H9 (cell line): ENCODE measurements around the gene ATP2A1. TPM values are rescaled to one million over a fixed set of nuclear protein-coding genes. Genes with fewer than 3 reads are reported as not detected.
A peak's percentile ranks its signal among the peaks of the same experiment; 100 is the strongest.

Source experiments
- DNase-seq: peaks from one replicate; pipeline ENCODE4 v3.0.0-alpha.2; 2017
- H2AFZ ChIP-seq: one replicate; pipeline ENCODE4 v1.6.1; 2013; ENCODE audit warnings: mild to moderate bottlenecking, low read length, control low read depth, moderate library complexity
- H2AK5ac ChIP-seq: 2 replicates; pipeline ENCODE4 v1.6.1; 2013; ENCODE audit warnings: low read length, control low read depth, mixed read lengths; ENCODE audit not compliant: insufficient read length
- H2BK120ac ChIP-seq: one replicate; pipeline ENCODE4 v1.6.1; 2013; ENCODE audit warnings: low read depth, mild to moderate bottlenecking, low read length, control low read depth, inconsistent platforms; ENCODE audit not compliant: poor library complexity, severe bottlenecking
- H2BK12ac ChIP-seq: 2 replicates; pipeline ENCODE4 v1.6.1; 2013; ENCODE audit warnings: low read length, control low read depth, mixed read lengths, low read depth; ENCODE audit not compliant: insufficient read length
- H2BK15ac ChIP-seq: 2 replicates; pipeline ENCODE4 v1.6.1; 2013; ENCODE audit warnings: low read depth, low read length, control low read depth
- H2BK20ac ChIP-seq: one replicate; pipeline ENCODE4 v1.6.1; 2013; ENCODE audit warnings: low read depth, mild to moderate bottlenecking, low read length, control low read depth, inconsistent platforms; ENCODE audit not compliant: poor library complexity, severe bottlenecking
- H2BK5ac ChIP-seq: 2 replicates; pipeline ENCODE4 v1.6.1; 2013; ENCODE audit warnings: low read length, control low read depth, mixed read lengths; ENCODE audit not compliant: insufficient read length
- H3K14ac ChIP-seq: 2 replicates; pipeline ENCODE4 v1.6.1; 2013; ENCODE audit warnings: low read length, control low read depth; ENCODE audit not compliant: insufficient read depth
- H3K18ac ChIP-seq: 2 replicates; pipeline ENCODE4 v1.6.1; 2013; ENCODE audit warnings: low read depth, mild to moderate bottlenecking, mixed read lengths, low read length, control low read depth; ENCODE audit not compliant: insufficient read length
- H3K23ac ChIP-seq: 2 replicates; pipeline ENCODE4 v1.6.1; 2013; ENCODE audit warnings: low read length, control low read depth, mixed read lengths, low read depth; ENCODE audit not compliant: insufficient read length
- H3K23me2 ChIP-seq: 2 replicates; pipeline ENCODE4 v1.6.1; 2013; ENCODE audit warnings: low read depth, mild to moderate bottlenecking, mixed read lengths, low read length, control low read depth; ENCODE audit not compliant: insufficient read length, poor library complexity, severe bottlenecking
- H3K27ac ChIP-seq: 2 replicates; pipeline ENCODE4 v1.5.1; 2013; ENCODE audit warnings: low read length, control low read depth, mixed read lengths, low read depth; ENCODE audit not compliant: insufficient read length
- H3K27me3 ChIP-seq: 2 replicates; pipeline ENCODE4 v1.6.1; 2013; ENCODE audit warnings: low read length, control low read depth, inconsistent platforms; ENCODE audit not compliant: insufficient read depth
- H3K4ac ChIP-seq: 2 replicates; pipeline ENCODE4 v1.6.1; 2013; ENCODE audit warnings: low read depth, mild to moderate bottlenecking, control low read depth, inconsistent platforms, low read length, moderate library complexity
- H3K4me1 ChIP-seq: 2 replicates; pipeline ENCODE4 v1.6.1; 2013; ENCODE audit warnings: low read length, control low read depth, inconsistent platforms; ENCODE audit not compliant: insufficient read depth
- H3K4me2 ChIP-seq: 2 replicates; pipeline ENCODE4 v1.6.1; 2013; ENCODE audit warnings: low read length, control low read depth, mixed read lengths; ENCODE audit not compliant: insufficient read length, insufficient read depth
- H3K56ac ChIP-seq: 2 replicates; pipeline ENCODE4 v1.6.1; 2013; ENCODE audit warnings: low read depth, mild to moderate bottlenecking, mixed read lengths, low read length, control low read depth; ENCODE audit not compliant: insufficient read length
- H3K79me1 ChIP-seq: 2 replicates; pipeline ENCODE4 v1.6.1; 2013; ENCODE audit warnings: low read depth, mild to moderate bottlenecking, moderate library complexity, low read length, control low read depth, inconsistent platforms; ENCODE audit not compliant: insufficient read depth, poor library complexity, severe bottlenecking
- H3K79me2 ChIP-seq: 2 replicates; pipeline ENCODE4 v1.6.1; 2013; ENCODE audit warnings: low read length, control low read depth, inconsistent platforms; ENCODE audit not compliant: insufficient read depth
- H3K9ac ChIP-seq: 2 replicates; pipeline ENCODE4 v1.6.1; 2013; ENCODE audit warnings: low read length, control low read depth, mixed read lengths; ENCODE audit not compliant: insufficient read length; ENCODE audit errors: extremely low read depth
- H3K9me3 ChIP-seq: one replicate; pipeline ENCODE4 v1.6.1; 2013; ENCODE audit warnings: low read depth, low read length, inconsistent platforms; ENCODE audit not compliant: control insufficient read depth
- H3T11ph ChIP-seq: one replicate; pipeline ENCODE4 v1.6.1; 2013; ENCODE audit warnings: mild to moderate bottlenecking, low read length, control low read depth, inconsistent platforms
- H4K20me1 ChIP-seq: one replicate; pipeline ENCODE4 v1.6.1; 2013; ENCODE audit not compliant: control insufficient read depth, insufficient read length, insufficient read depth
- H4K5ac ChIP-seq: 2 replicates; pipeline ENCODE4 v1.6.1; 2013; ENCODE audit warnings: low read depth, mild to moderate bottlenecking, mixed read lengths, low read length, control low read depth; ENCODE audit not compliant: insufficient read length
- H4K8ac ChIP-seq: replicated peaks from 2 replicates; pipeline ENCODE4 v1.6.1; 2013; ENCODE audit warnings: low read length, control low read depth, mixed read lengths, low read depth; ENCODE audit not compliant: insufficient read length
- H4K91ac ChIP-seq: 2 replicates; pipeline ENCODE4 v1.6.1; 2013; ENCODE audit warnings: low read depth, mild to moderate bottlenecking, moderate library complexity, mixed read lengths, low read length, control low read depth; ENCODE audit not compliant: insufficient read length
- H3K27ac Mint-ChIP-seq, 3 experiments: 2 replicates in 2 of 3; 3 replicates in 1 of 3; pipeline ENCODE4 v1.8.0; 2020 to 2021; ENCODE audit warnings: mixed read lengths in 3 of 3, mild to moderate bottlenecking in 1 of 3, moderate library complexity in 1 of 3
- H3K27me3 Mint-ChIP-seq: 2 replicates; pipeline ENCODE4 v1.8.0; 2021; ENCODE audit warnings: low read depth, mild to moderate bottlenecking, moderate library complexity, mixed read lengths
- H3K36me3 Mint-ChIP-seq, 3 experiments: 2 replicates in 2 of 3; 3 replicates in 1 of 3; pipeline ENCODE4 v1.8.0; 2020 to 2021; ENCODE audit warnings: low read depth in 3 of 3, mixed read lengths in 3 of 3; ENCODE audit not compliant: insufficient read depth in 1 of 3
- H3K4me1 Mint-ChIP-seq, 2 experiments: 2 replicates each; pipeline ENCODE4 v1.8.0; 2020; ENCODE audit warnings: mixed read lengths in 2 of 2
- H3K4me3 Mint-ChIP-seq, 2 experiments: 2 replicates in 1 of 2; 3 replicates in 1 of 2; pipeline ENCODE4 v1.8.0; 2020 to 2021; ENCODE audit warnings: mild to moderate bottlenecking in 2 of 2, mixed read lengths in 2 of 2, moderate library complexity in 1 of 2
- H3K9me3 Mint-ChIP-seq, 2 experiments: 2 replicates in 1 of 2; 3 replicates in 1 of 2; pipeline ENCODE4 v1.8.0; 2020; ENCODE audit warnings: mild to moderate bottlenecking in 2 of 2, mixed read lengths in 2 of 2, moderate library complexity in 1 of 2
- CTCF ChIP-seq: fragments of 200-600 bp; sonication (generic); conservative IDR thresholded peaks from 3 replicates; pipeline ENCODE4 v1.8.0; 2021; ENCODE audit warnings: antibody characterized with exemption, mild to moderate bottlenecking
- WGBS: extraction: QIAGEN DNeasy Blood & Tissue Kit; methylation state at CpG from one replicate; pipeline ENCODE4 v1.1.7; 2013; ENCODE audit warnings: missing lambda C conversion rate, low lambda C conversion rate, mixed read lengths; ENCODE audit not compliant: insufficient read length; ENCODE audit errors: extremely low coverage; 5-methylcytosine and 5-hydroxymethylcytosine counted together
- total RNA-seq: library from RNA; stranded (reverse); gene quantifications from 2 replicates; pipeline ENCODE4 v1.2.1, GENCODE V29; 2021

ATP2A1 gene
- total RNA-seq, 1 experiment from 2014 or later: 4.6 TPM

- peak overlapping the region; percentile 53 to 84 (median 83); a peak in 5 of 7 replicates for H3K27ac Mint-ChIP-seq
Measured at GRCh38 chr16:28876973-28877654, 1.2 kb upstream of the ATP2A1 start.

More at GRCh38 chr16:28876973-28877654, 1.2 kb upstream of the ATP2A1 start:
- H3K4me2 ChIP-seq: no peak overlapping the region
- no peak overlapping the region for H4K91ac ChIP-seq
- no peak overlapping the region for H3K56ac ChIP-seq
- peaks cover 17% of the 10 kb centered on the region for H3K27me3 Mint-ChIP-seq
- H3K9me3 ChIP-seq: no peaks in the 10 kb centered on the region
- H3K4me1 Mint-ChIP-seq: peaks cover 26 to 51% of the 10 kb centered on the region in 2 experiments
- WGBS: no CpG with 5 or more reads among the region's 12 CpGs
- peaks cover 4 to 27% (median 15%) of the 10 kb centered on the region in 3 experiments for H3K36me3 Mint-ChIP-seq
- H2BK5ac ChIP-seq: no peak overlapping the region
- peaks cover 5% of the 10 kb centered on the region for H4K20me1 ChIP-seq
- H3K4ac ChIP-seq: no peak overlapping the region
- no peak for TF ChIP-seq CTCF
- no peak overlapping the region for H4K5ac ChIP-seq
- no peak overlapping the region for H2AK5ac ChIP-seq
- no peaks in the 10 kb centered on the region for H3K79me1 ChIP-seq
- no peak overlapping the region for H2BK15ac ChIP-seq
- H3K9ac ChIP-seq: no peak overlapping the region
- H2BK120ac ChIP-seq: no peak overlapping the region
- peaks cover 6% of the 10 kb centered on the region; the same call in 1 of the 2 replicates for H3K27me3 ChIP-seq
- H3K27ac ChIP-seq: no peak overlapping the region
- H3K9me3 Mint-ChIP-seq: no peaks in the 10 kb centered on the region; a peak in 2 of 5 replicates
- H3K79me2 ChIP-seq: no peaks in the 10 kb centered on the region
- H2AFZ ChIP-seq: no peak overlapping the region
- no peak overlapping the region for H3K4me3 Mint-ChIP-seq
- DNase-seq: no peak
- no peak overlapping the region for H2BK12ac ChIP-seq
- no peak overlapping the region for H3K14ac ChIP-seq
- H3K23me2 ChIP-seq: peaks cover 11% of the 10 kb centered on the region
- no peak overlapping the region for H3T11ph ChIP-seq
- no peak overlapping the region for H2BK20ac ChIP-seq
- no peak overlapping the region for H4K8ac ChIP-seq
- no peak overlapping the region for H3K23ac ChIP-seq
- no peak overlapping the region for H3K18ac ChIP-seq
- H3K4me1 ChIP-seq: peaks cover 1% of the 10 kb centered on the region; the same call in 1 of the 2 replicates
